Left lung (tissue), 10 donors: Measurements from ENCODE around the gene PLEKHG4. TPM values are rescaled to one million over a fixed set of nuclear protein-coding genes. Genes with fewer than 3 reads are reported as not detected.

Experiments
- ATAC-seq: fragments of 200-7000 bp; cut with Tn5 transposase; one replicate; pipeline ENCODE4 v1.9.1; 2020; ENCODE audit warnings: moderate library complexity
- DNase-seq, 4 donors: peaks; one replicate each; pipeline ENCODE4 v3.0.0-alpha.2; 2013 to 2020
- H3K27ac ChIP-seq, 2 donors: fragments of 200-600 bp; sonication (generic) in 1 of 2; one replicate each; pipeline versions ENCODE4 v1.5.0 to v1.8.0; 2020 to 2021
- H3K27me3 ChIP-seq, 2 donors: fragments of 200-600 bp; sonication (generic) in 1 of 2; one replicate each; pipeline versions ENCODE4 v1.5.0 to v1.8.0; 2020 to 2021
- H3K36me3 ChIP-seq, 2 donors: fragments of 200-600 bp; sonication (generic) in 1 of 2; one replicate each; pipeline versions ENCODE4 v1.5.0 to v1.8.0; 2020 to 2021
- H3K4me1 ChIP-seq, 2 donors: fragments of 200-600 bp; one replicate each; pipeline ENCODE4 v1.8.0; 2021
- H3K4me3 ChIP-seq, 2 donors: fragments of 200-600 bp; sonication (generic) in 1 of 2; one replicate each; pipeline versions ENCODE4 v1.5.0 to v1.8.0; 2020 to 2021; ENCODE audit warnings: mild to moderate bottlenecking in 1 of 2
- H3K9me3 ChIP-seq, 2 donors: fragments of 200-600 bp; sonication (generic) in 1 of 2; one replicate each; pipeline versions ENCODE4 v1.5.0 to v1.8.0; 2020 to 2021
- intact Hi-C, 2 donors: fragments of 100-400 bp; cut with DNase I; formaldehyde crosslinking; loops; one replicate each; pipeline versions ENCODE4 v1.11.2 to v1.14.2; 2022
- polyA plus RNA-seq, 6 donors: library from polyadenylated mRNA; unstranded; fragments of 120-200 nt; gene quantifications; one replicate each; pipeline ENCODE4 v1.2.1, GENCODE V29; 2013; ENCODE audit not compliant: insufficient read length in 6 of 6
- total RNA-seq, 2 donors: library from RNA; stranded (reverse); fragmentation: NEBNext Ultra II Directional; extraction: Animal tissue kit (Norgen Biotek cat#: 25700); gene quantifications; one replicate each; pipeline ENCODE4 v1.2.1, GENCODE V29; 2021
- TF ChIP-seq, protein P1 (sequence below), 2 donors: fragments of 200-600 bp; sonication (generic) in 1 of 2; IDR thresholded peaks; one replicate each; pipeline versions ENCODE4 v1.5.0 to v1.8.0; 2021; ENCODE audit warnings: antibody characterized with exemption in 2 of 2
- donor health status: DM: no; HTN: yes; CAD: no.
- donor health status: DM: no; HTN: no; CAD: no.

The PLEKHG4 gene
- total and polyA plus RNA-seq, 8 donors, result 24.9 to 40.3 (median 33.7) TPM

DNA sequence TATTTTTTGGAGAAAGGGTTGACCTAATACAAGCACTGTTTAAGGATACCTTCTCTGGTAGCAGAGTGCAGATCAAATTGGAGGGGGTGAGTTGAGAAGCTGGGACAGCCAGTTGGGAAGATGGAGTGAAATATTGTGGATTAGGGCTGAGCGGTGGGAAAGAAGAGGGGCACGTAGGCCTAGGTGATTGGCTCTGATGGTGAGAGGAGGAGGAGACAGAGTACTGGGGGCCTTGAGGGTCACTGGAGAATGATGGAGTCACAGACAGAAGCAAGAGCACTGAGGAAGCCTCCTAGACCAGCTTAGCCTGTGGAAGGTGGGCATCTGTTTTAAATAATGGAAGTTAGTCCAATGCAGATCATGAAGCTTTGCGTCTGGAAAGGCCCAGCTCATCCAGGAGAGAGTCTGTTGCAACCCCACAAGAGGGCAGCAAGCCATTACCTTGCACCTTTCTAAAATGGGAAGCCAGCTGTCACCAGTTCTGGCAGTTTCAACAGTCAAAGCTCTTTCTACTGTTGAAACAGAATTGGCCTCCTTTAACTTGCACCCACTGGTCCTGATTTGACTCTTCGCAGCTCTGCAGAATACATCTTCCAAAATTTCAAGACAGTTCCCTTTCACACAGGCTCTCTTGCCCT, 18.8 kb upstream of the PLEKHG4 start:
- intact Hi-C loops, result no loop called here
- DNase-seq, result peak in 1 of 4 donors; percentile 54
- Histone ChIP-seq H3K4me1 (no peaks in the 10 kb centered on the region), H3K4me3 (no peak overlapping the region), H3K9me3 (no peaks in the 10 kb centered on the region), H3K27me3 (no peaks in the 10 kb centered on the region), H3K36me3 (no peaks in the 10 kb centered on the region), H3K27ac (no peak overlapping the region)
- TF ChIP-seq, protein P1, sequence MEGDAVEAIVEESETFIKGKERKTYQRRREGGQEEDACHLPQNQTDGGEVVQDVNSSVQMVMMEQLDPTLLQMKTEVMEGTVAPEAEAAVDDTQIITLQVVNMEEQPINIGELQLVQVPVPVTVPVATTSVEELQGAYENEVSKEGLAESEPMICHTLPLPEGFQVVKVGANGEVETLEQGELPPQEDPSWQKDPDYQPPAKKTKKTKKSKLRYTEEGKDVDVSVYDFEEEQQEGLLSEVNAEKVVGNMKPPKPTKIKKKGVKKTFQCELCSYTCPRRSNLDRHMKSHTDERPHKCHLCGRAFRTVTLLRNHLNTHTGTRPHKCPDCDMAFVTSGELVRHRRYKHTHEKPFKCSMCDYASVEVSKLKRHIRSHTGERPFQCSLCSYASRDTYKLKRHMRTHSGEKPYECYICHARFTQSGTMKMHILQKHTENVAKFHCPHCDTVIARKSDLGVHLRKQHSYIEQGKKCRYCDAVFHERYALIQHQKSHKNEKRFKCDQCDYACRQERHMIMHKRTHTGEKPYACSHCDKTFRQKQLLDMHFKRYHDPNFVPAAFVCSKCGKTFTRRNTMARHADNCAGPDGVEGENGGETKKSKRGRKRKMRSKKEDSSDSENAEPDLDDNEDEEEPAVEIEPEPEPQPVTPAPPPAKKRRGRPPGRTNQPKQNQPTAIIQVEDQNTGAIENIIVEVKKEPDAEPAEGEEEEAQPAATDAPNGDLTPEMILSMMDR (IDR thresholded peaks at IDR 0.05), result peak; percentile 20 to 35
- ATAC-seq, result peak; percentile 89

- peaks cover 0 to 4% of the 10 kb centered on the region in 2 donors for H3K4me1 ChIP-seq
- no peak for DNase-seq
- H3K27ac ChIP-seq, result no peak overlapping the region
- no peak for ATAC-seq
- TF ChIP-seq, protein P1 (IDR thresholded peaks at IDR 0.05), result no peak
- intact Hi-C loops, result no loop called here
- no peaks in the 10 kb centered on the region for H3K36me3 ChIP-seq
- H3K9me3 ChIP-seq, result no peaks in the 10 kb centered on the region
- no peaks in the 10 kb centered on the region for H3K27me3 ChIP-seq
- H3K4me3 ChIP-seq, result no peak overlapping the region
Observed at GRCh38 chr16:67263201-67263600, 16.1 kb upstream of the PLEKHG4 start.

- Histone ChIP-seq H3K27ac (no peak overlapping the region), H3K27me3 (no peaks in the 10 kb centered on the region), H3K9me3 (no peaks in the 10 kb centered on the region), H3K4me3 (no peak overlapping the region), H3K36me3 (no peaks in the 10 kb centered on the region), H3K4me1 (peaks cover 0 to 5% of the 10 kb centered on the region in 2 donors)
- no peak for ATAC-seq
- intact Hi-C loops, result no loop called here
- DNase-seq, result no peak
- TF ChIP-seq, protein P1 (IDR thresholded peaks at IDR 0.05), result no peak
Observed at GRCh38 chr16:67264277-67264676, 15.1 kb upstream of the PLEKHG4 start.

DNA sequence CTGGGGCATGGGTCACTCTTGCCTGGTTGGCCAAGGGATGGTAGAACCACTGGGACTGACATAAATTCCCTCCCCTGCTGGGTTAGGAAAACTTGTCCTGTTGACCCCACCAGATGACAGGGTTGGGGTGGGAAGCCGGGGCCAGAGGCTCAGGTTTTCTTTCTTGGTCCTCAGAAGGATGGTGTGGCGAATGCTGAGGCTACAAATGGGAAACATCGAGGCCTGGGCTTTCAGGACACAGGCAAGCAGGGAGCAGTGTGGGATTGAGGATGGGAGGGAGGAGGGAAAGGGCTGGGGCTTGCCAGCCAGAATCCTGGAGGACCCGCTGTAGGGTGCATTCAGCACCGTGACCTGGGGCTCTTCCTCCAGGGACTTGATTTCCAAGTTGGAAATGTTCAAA, 14.5 kb upstream of the PLEKHG4 start:
- H3K9me3 ChIP-seq, result no peaks in the 10 kb centered on the region
- DNase-seq, result no peak
- H3K4me1 ChIP-seq, result peaks cover 0 to 5% of the 10 kb centered on the region in 2 donors
- no peaks in the 10 kb centered on the region for H3K36me3 ChIP-seq
- no peaks in the 10 kb centered on the region for H3K27me3 ChIP-seq
- TF ChIP-seq, protein P1 (IDR thresholded peaks at IDR 0.05), result no peak
- H3K27ac ChIP-seq, result no peak overlapping the region
- intact Hi-C loops, result no loop called here
- H3K4me3 ChIP-seq, result no peak overlapping the region
- ATAC-seq, result no peak

GRCh38 chr16:67265834-67266233, 13.5 kb upstream of the PLEKHG4 start:
- no peak overlapping the region for H3K4me3 ChIP-seq
- no peak overlapping the region for H3K27ac ChIP-seq
- ATAC-seq (no peak), DNase-seq (no peak)
- H3K36me3 ChIP-seq, result no peaks in the 10 kb centered on the region
- intact Hi-C loops, result no loop called here
- H3K9me3 ChIP-seq, result no peaks in the 10 kb centered on the region
- TF ChIP-seq, protein P1 (IDR thresholded peaks at IDR 0.05), result no peak
- peaks cover 0 to 5% of the 10 kb centered on the region in 2 donors for H3K4me1 ChIP-seq
- H3K27me3 ChIP-seq, result no peaks in the 10 kb centered on the region
